Activated CD8-positive, alpha-beta T cell treated with anti-CD3 and anti-CD28 coated beads for 36 hours (primary cell): Measurements from ENCODE around the gene STUM. TPM values are rescaled to one million over a fixed set of nuclear protein-coding genes. Genes with fewer than 3 reads are reported as not detected.
A peak's percentile ranks its signal among the peaks of the same experiment; 100 is the strongest.

Experiments used
- ATAC-seq: fragments of 200-7000 bp; cut with Tn5 transposase; one replicate; pipeline ENCODE4 v1.10.0; 2021; ENCODE audit warnings: mild to moderate bottlenecking, moderate library complexity
- CTCF ChIA-PET: fragments of 350-600 bp; sonication (Branson Sonifier 250); formaldehyde crosslinking; loops from one replicate; lab custom pipeline; 2021; ENCODE audit warnings: antibody characterized with exemption; lab: Charles Lee
- POLR2A ChIA-PET: fragments of 350-600 bp; sonication (Branson Sonifier 250); formaldehyde crosslinking; loops from one replicate; lab custom pipeline; 2021; ENCODE audit warnings: antibody characterized with exemption; lab: Charles Lee
- DNase-seq: peaks from one replicate; pipeline ENCODE4 v3.0.0-alpha.2; 2020
- H3K27ac Mint-ChIP-seq: one replicate; pipeline ENCODE4 v1.8.0; 2021; ENCODE audit warnings: mild to moderate bottlenecking, mixed read lengths
- H3K27me3 Mint-ChIP-seq: one replicate; pipeline ENCODE4 v1.8.0; 2021; ENCODE audit warnings: mixed read lengths
- H3K36me3 Mint-ChIP-seq: one replicate; pipeline ENCODE4 v1.8.0; 2021; ENCODE audit warnings: low read depth, mixed read lengths
- H3K4me1 Mint-ChIP-seq: one replicate; pipeline ENCODE4 v1.8.0; 2021; ENCODE audit warnings: low read depth, mixed read lengths
- H3K4me3 Mint-ChIP-seq: one replicate; pipeline ENCODE4 v1.8.0; 2021; ENCODE audit warnings: mild to moderate bottlenecking, moderate library complexity, mixed read lengths
- H3K9me3 Mint-ChIP-seq: one replicate; pipeline ENCODE4 v1.8.0; 2021; ENCODE audit warnings: mixed read lengths
- CTCF ChIP-seq: fragments of 200-600 bp; IDR thresholded peaks from one replicate; pipeline ENCODE4 v1.8.0; 2022; ENCODE audit warnings: antibody characterized with exemption, mild to moderate bottlenecking
- intact Hi-C: fragments of 100-400 bp; cut with micrococcal nuclease; formaldehyde crosslinking; loops from one replicate; pipeline ENCODE4 v1.10.0; 2022
- total RNA-seq, 2 experiments: library from RNA; stranded (reverse); gene quantifications; one replicate each; pipeline ENCODE4 v1.2.3, GENCODE V29; 2021

Gene STUM
- total RNA-seq, 2 experiments from 2014 or later, result not detected

GRCh38 chr1:226619031-226619430, 70.5 kb downstream of the STUM start:
- POLR2A ChIA-PET, result no interaction called here
- CTCF ChIA-PET, result interaction anchor here (1.2 kb wide), 1 partner anchor 10 kb away, joined by 3 read pairs; no protein-coding TSS in a partner anchor
- DNase-seq (no peak), ATAC-seq (no peak)
- Mint-ChIP-seq H3K27me3 (no peaks in the 10 kb centered on the region), H3K36me3 (no peaks in the 10 kb centered on the region), H3K4me3 (no peak overlapping the region), H3K27ac (no peak overlapping the region), H3K9me3 (no peaks in the 10 kb centered on the region), H3K4me1 (no peaks in the 10 kb centered on the region)
- no peak for TF ChIP-seq CTCF
- intact Hi-C loops, result no loop called here

GRCh38 chr1:226622012-226622411, 73.4 kb downstream of the STUM start:
- ChIA-PET CTCF (interaction anchor here (1.0 kb wide), 1 partner anchor 14 kb away, joined by 3 read pairs; no protein-coding TSS in a partner anchor), POLR2A (no interaction called here)
- no peak for TF ChIP-seq CTCF
- Mint-ChIP-seq H3K27ac (no peak overlapping the region), H3K4me1 (peaks cover 12% of the 10 kb centered on the region), H3K4me3 (no peak overlapping the region), H3K27me3 (no peaks in the 10 kb centered on the region), H3K36me3 (peaks cover 5% of the 10 kb centered on the region), H3K9me3 (peaks cover 4% of the 10 kb centered on the region)
- DNase-seq (no peak), ATAC-seq (no peak)
- intact Hi-C loops, result no loop called here

GRCh38 chr1:226624526-226624925, 76.0 kb downstream of the STUM start:
- no peaks in the 10 kb centered on the region for H3K27me3 Mint-ChIP-seq
- peaks cover 16% of the 10 kb centered on the region for H3K36me3 Mint-ChIP-seq
- no peak overlapping the region for H3K4me3 Mint-ChIP-seq
- no peak for ATAC-seq
- ChIA-PET CTCF (interaction anchor here (1.6 to 5.3 kb wide), 3 partner anchors 63 to 203 kb away, joined by 3 to 53 read pairs (median 30); no protein-coding TSS in a partner anchor), POLR2A (no interaction called here)
- H3K4me1 Mint-ChIP-seq, result peaks cover 26% of the 10 kb centered on the region
- no peak overlapping the region for H3K27ac Mint-ChIP-seq
- DNase-seq, result no peak
- peaks cover 14% of the 10 kb centered on the region for H3K9me3 Mint-ChIP-seq
- intact Hi-C loops, result no loop called here
- no peak for TF ChIP-seq CTCF

GRCh38 chr1:226625326-226625725, 76.8 kb downstream of the STUM start:
- H3K27me3 Mint-ChIP-seq, result no peaks in the 10 kb centered on the region
- H3K4me1 Mint-ChIP-seq, result peaks cover 26% of the 10 kb centered on the region
- peaks cover 21% of the 10 kb centered on the region for H3K36me3 Mint-ChIP-seq
- intact Hi-C loops, result loop anchor here (5.0 kb wide), 1 partner anchor 202 kb away; no protein-coding TSS in a partner anchor
- no peak for DNase-seq
- no peak for TF ChIP-seq CTCF
- no peak overlapping the region for H3K27ac Mint-ChIP-seq
- H3K4me3 Mint-ChIP-seq, result no peak overlapping the region
- ChIA-PET CTCF (interaction anchor here (1.7 to 5.3 kb wide), 3 partner anchors 24 to 203 kb away, joined by 4 to 53 read pairs (median 30); no protein-coding TSS in a partner anchor), POLR2A (no interaction called here)
- H3K9me3 Mint-ChIP-seq, result peaks cover 14% of the 10 kb centered on the region
- ATAC-seq, result no peak

- DNase-seq (no peak), ATAC-seq (peak; percentile 52)
- Mint-ChIP-seq H3K36me3 (peaks cover 22% of the 10 kb centered on the region), H3K27ac (peak overlapping the region; percentile 87), H3K9me3 (peaks cover 14% of the 10 kb centered on the region), H3K4me1 (peaks cover 26% of the 10 kb centered on the region), H3K4me3 (peak overlapping the region; percentile 43), H3K27me3 (no peaks in the 10 kb centered on the region)
- ChIA-PET CTCF (interaction anchor here (0.6 to 5.3 kb wide), 68 partner anchors 9 to 499 kb away, joined by 3 to 53 read pairs (median 4); partner anchors contain the start of genes COQ8A and PARP1), POLR2A (interaction anchor here (0.5 to 1.6 kb wide), 11 partner anchors 9 to 365 kb away, joined by 3 to 5 read pairs (median 3); no protein-coding TSS in a partner anchor)
- TF ChIP-seq CTCF, result no peak
- intact Hi-C loops, result loop anchor here (5.0 kb wide), 1 partner anchor 201 kb away; no protein-coding TSS in a partner anchor
Measured at GRCh38 chr1:226625832-226626576, 77.4 kb downstream of the STUM start.
